Activated T-cell treated with anti-CD3 and anti-CD28 coated beads, Interleukin-2, amount 50 U/mL, for 72 hours (primary cell): ENCODE results near the gene SCYGR4. TPM values are rescaled to one million over a fixed set of nuclear protein-coding genes. Genes with fewer than 3 reads are reported as not detected.
A peak's percentile ranks its signal among the peaks of the same experiment; 100 is the strongest.

Experiments
- ATAC-seq, 2 donors: fragments of 150-1000 bp; cut with Tn5 transposase; replicated peaks in 1 of 2; 2 replicates each; pipeline ENCODE4 v1.10.0; 2021; ENCODE audit warnings: moderate library complexity in 2 of 2, mild to moderate bottlenecking in 1 of 2
- DNase-seq, 2 donors: peaks; one replicate each; pipeline ENCODE4 v3.0.0; 2021 to 2022; ENCODE audit warnings: mixed read lengths in 1 of 2
- H3K27ac Mint-ChIP-seq: one replicate; pipeline ENCODE4 v1.8.0; 2022; ENCODE audit warnings: mild to moderate bottlenecking, moderate library complexity, mixed read lengths
- H3K27me3 Mint-ChIP-seq: one replicate; pipeline ENCODE4 v1.8.0; 2022; ENCODE audit warnings: low read depth, mixed read lengths
- H3K36me3 Mint-ChIP-seq, 2 donors: one replicate each; pipeline ENCODE4 v1.8.0; 2022; ENCODE audit warnings: mixed read lengths in 2 of 2, mild to moderate bottlenecking in 1 of 2; ENCODE audit not compliant: insufficient read depth in 2 of 2
- H3K4me1 Mint-ChIP-seq: one replicate; pipeline ENCODE4 v1.8.0; 2022; ENCODE audit warnings: low read depth, mixed read lengths
- H3K4me3 Mint-ChIP-seq, 2 donors: one replicate each; pipeline ENCODE4 v1.8.0; 2022; ENCODE audit warnings: mild to moderate bottlenecking in 2 of 2, mixed read lengths in 2 of 2, moderate library complexity in 2 of 2
- H3K9me3 Mint-ChIP-seq, 2 donors: one replicate each; pipeline ENCODE4 v1.8.0; 2022; ENCODE audit warnings: mixed read lengths in 2 of 2
- total RNA-seq, 2 donors: library from RNA; stranded (reverse); gene quantifications; one replicate each; pipeline ENCODE4 v1.2.3, GENCODE V29; 2022

SCYGR4 gene
- not detected for total RNA-seq

- Mint-ChIP-seq H3K4me1 (no peaks in the 10 kb centered on the region), H3K27ac (no peak within 1 kb of the TSS)
Observed at GRCh38 chr2:227617316-227618230, at the start of gene SCYGR4. Gene SCYGR4, plus strand, starts transcription at chr2:227617498. Its CDS starts 0 bp downstream, at chr2:227617498.

GRCh38 chr2:227568852-227569169, 48.5 kb upstream of the SCYGR4 start:
- Mint-ChIP-seq H3K27me3 (peaks cover 12% of the 10 kb centered on the region), H3K4me3 (no peak overlapping the region), H3K27ac (no peak overlapping the region), H3K9me3 (no peaks in the 10 kb centered on the region), H3K36me3 (peaks cover 0 to 1% of the 10 kb centered on the region in 2 donors), H3K4me1 (no peaks in the 10 kb centered on the region)
- ATAC-seq (no peak), DNase-seq (no peak)

More at GRCh38 chr2:227617316-227618230, at the start of gene SCYGR4:
- no peak for DNase-seq
- no peaks in the 10 kb centered on the region for H3K36me3 Mint-ChIP-seq
- no peak within 1 kb of the TSS for H3K4me3 Mint-ChIP-seq
- no peaks in the 10 kb centered on the region for H3K9me3 Mint-ChIP-seq
- H3K27me3 Mint-ChIP-seq: peaks cover 19% of the 10 kb centered on the region
- no peak for ATAC-seq

GRCh38 chr2:227570615-227571014, 46.7 kb upstream of the SCYGR4 start:
- H3K27ac Mint-ChIP-seq: no peak overlapping the region

GRCh38 chr2:227576110-227576509, 41.2 kb upstream of the SCYGR4 start:
- Mint-ChIP-seq H3K27me3 (peaks cover 36% of the 10 kb centered on the region), H3K4me3 (no peak overlapping the region)
- ATAC-seq: peak in 1 of 2 donors; percentile 34

More at GRCh38 chr2:227570615-227571014, 46.7 kb upstream of the SCYGR4 start:
- Mint-ChIP-seq H3K9me3 (no peaks in the 10 kb centered on the region), H3K36me3 (peaks cover 0 to 1% of the 10 kb centered on the region in 2 donors), H3K4me1 (no peaks in the 10 kb centered on the region), H3K27me3 (peaks cover 12% of the 10 kb centered on the region), H3K4me3 (no peak overlapping the region)
- ATAC-seq (no peak), DNase-seq (no peak)

GRCh38 chr2:227576812-227577211, 40.5 kb upstream of the SCYGR4 start:
- peaks cover 40% of the 10 kb centered on the region for H3K27me3 Mint-ChIP-seq
- H3K4me1 Mint-ChIP-seq: no peaks in the 10 kb centered on the region
- peaks cover 0 to 2% of the 10 kb centered on the region in 2 donors for H3K36me3 Mint-ChIP-seq
- H3K4me3 Mint-ChIP-seq: no peak overlapping the region
- ATAC-seq (no peak), DNase-seq (no peak)
- H3K9me3 Mint-ChIP-seq: no peaks in the 10 kb centered on the region
- H3K27ac Mint-ChIP-seq: no peak overlapping the region

More at GRCh38 chr2:227576110-227576509, 41.2 kb upstream of the SCYGR4 start:
- H3K9me3 Mint-ChIP-seq: no peaks in the 10 kb centered on the region
- no peaks in the 10 kb centered on the region for H3K36me3 Mint-ChIP-seq
- H3K27ac Mint-ChIP-seq: no peak overlapping the region
- DNase-seq: no peak
- no peaks in the 10 kb centered on the region for H3K4me1 Mint-ChIP-seq

GRCh38 chr2:227577555-227577954, 39.7 kb upstream of the SCYGR4 start:
- no peak overlapping the region for H3K4me3 Mint-ChIP-seq
- DNase-seq (no peak), ATAC-seq (no peak)
- no peak overlapping the region for H3K27ac Mint-ChIP-seq
- peaks cover 46% of the 10 kb centered on the region for H3K27me3 Mint-ChIP-seq
- H3K4me1 Mint-ChIP-seq: no peaks in the 10 kb centered on the region
- H3K36me3 Mint-ChIP-seq: peaks cover 2 to 8% of the 10 kb centered on the region in 2 donors
- peaks cover 2 to 6% of the 10 kb centered on the region in 2 donors for H3K9me3 Mint-ChIP-seq

GRCh38 chr2:227578642-227579041, 38.7 kb upstream of the SCYGR4 start:
- no peak overlapping the region for H3K4me3 Mint-ChIP-seq
- H3K27ac Mint-ChIP-seq: no peak overlapping the region
- H3K4me1 Mint-ChIP-seq: no peaks in the 10 kb centered on the region
- ATAC-seq: peak in 1 of 2 donors; percentile 26
- H3K27me3 Mint-ChIP-seq: peaks cover 40% of the 10 kb centered on the region
- peaks cover 6 to 13% of the 10 kb centered on the region in 2 donors for H3K36me3 Mint-ChIP-seq
- peaks cover 7 to 11% of the 10 kb centered on the region in 2 donors for H3K9me3 Mint-ChIP-seq
- no peak for DNase-seq

- Mint-ChIP-seq H3K36me3 (peaks cover 6 to 13% of the 10 kb centered on the region in 2 donors), H3K9me3 (peaks cover 9 to 11% of the 10 kb centered on the region in 2 donors), H3K4me1 (no peaks in the 10 kb centered on the region), H3K4me3 (no peak overlapping the region), H3K27me3 (peaks cover 49% of the 10 kb centered on the region), H3K27ac (no peak overlapping the region)
- ATAC-seq (no peak), DNase-seq (no peak)
Observed at GRCh38 chr2:227579791-227580190, 37.5 kb upstream of the SCYGR4 start.

- no peak for ATAC-seq
- H3K27ac Mint-ChIP-seq: no peak overlapping the region
- H3K4me3 Mint-ChIP-seq: no peak overlapping the region
- peaks cover 37% of the 10 kb centered on the region for H3K27me3 Mint-ChIP-seq
- H3K9me3 Mint-ChIP-seq: peaks cover 9 to 11% of the 10 kb centered on the region in 2 donors
- DNase-seq: no peak
- H3K4me1 Mint-ChIP-seq: no peaks in the 10 kb centered on the region
- peaks cover 6 to 13% of the 10 kb centered on the region in 2 donors for H3K36me3 Mint-ChIP-seq
Observed at GRCh38 chr2:227582369-227582768, 34.9 kb upstream of the SCYGR4 start.

- ATAC-seq (no peak), DNase-seq (no peak)
- no peak overlapping the region for H3K4me3 Mint-ChIP-seq
- no peak overlapping the region for H3K27ac Mint-ChIP-seq
- no peaks in the 10 kb centered on the region for H3K4me1 Mint-ChIP-seq
- H3K36me3 Mint-ChIP-seq: no peaks in the 10 kb centered on the region
- peaks cover 69% of the 10 kb centered on the region for H3K27me3 Mint-ChIP-seq
- H3K9me3 Mint-ChIP-seq: peaks cover 0 to 4% of the 10 kb centered on the region in 2 donors
Observed at GRCh38 chr2:227592694-227593387, 24.5 kb upstream of the SCYGR4 start.

GRCh38 chr2:227595797-227596196, 21.5 kb upstream of the SCYGR4 start:
- no peak for DNase-seq
- Mint-ChIP-seq H3K36me3 (no peaks in the 10 kb centered on the region), H3K4me1 (no peaks in the 10 kb centered on the region), H3K9me3 (peaks cover 0 to 1% of the 10 kb centered on the region in 2 donors), H3K27ac (no peak overlapping the region), H3K27me3 (peaks cover 40% of the 10 kb centered on the region), H3K4me3 (no peak overlapping the region)
- ATAC-seq: no peak

- Mint-ChIP-seq H3K27ac (no peak overlapping the region), H3K27me3 (peaks cover 40% of the 10 kb centered on the region), H3K9me3 (no peaks in the 10 kb centered on the region), H3K4me3 (no peak overlapping the region), H3K36me3 (no peaks in the 10 kb centered on the region), H3K4me1 (no peaks in the 10 kb centered on the region)
- no peak for ATAC-seq
- no peak for DNase-seq
Observed at GRCh38 chr2:227597036-227597435, 20.3 kb upstream of the SCYGR4 start.

GRCh38 chr2:227597998-227598397, 19.3 kb upstream of the SCYGR4 start:
- Mint-ChIP-seq H3K36me3 (no peaks in the 10 kb centered on the region), H3K9me3 (no peaks in the 10 kb centered on the region), H3K27me3 (peaks cover 44% of the 10 kb centered on the region), H3K27ac (no peak overlapping the region), H3K4me3 (no peak overlapping the region), H3K4me1 (no peaks in the 10 kb centered on the region)
- DNase-seq (no peak), ATAC-seq (no peak)
